HepG2 (cell line): ENCODE results near the gene TOR4A. TPM values are rescaled to one million over a fixed set of nuclear protein-coding genes. Genes with fewer than 3 reads are reported as not detected.

Source experiments
- DNMT1 ChIP-seq: sonication (generic); formaldehyde crosslinking; IDR thresholded peaks from 2 replicates; pipeline ENCODE4 v1.5.1; 2020; ENCODE audit warnings: mild to moderate bottlenecking, missing genetic modification reagents
- GMEB1 ChIP-seq: sonication (generic); formaldehyde crosslinking; IDR thresholded peaks from 2 replicates; pipeline ENCODE4 v1.5.1; 2020; ENCODE audit warnings: missing genetic modification reagents, mild to moderate bottlenecking, borderline replicate concordance
- IRF1 ChIP-seq: sonication (generic); formaldehyde crosslinking; IDR thresholded peaks from 2 replicates; pipeline ENCODE4 v1.4.0; 2020; ENCODE audit warnings: low read depth, mild to moderate bottlenecking, missing genetic modification reagents
- KLF9 ChIP-seq: IDR thresholded peaks from 2 replicates; pipeline ENCODE4 v1.6.1; 2016; ENCODE audit warnings: low read depth
- MED8 ChIP-seq: sonication (generic); formaldehyde crosslinking; IDR thresholded peaks from 2 replicates; pipeline ENCODE4 v1.8.1; 2023; ENCODE audit warnings: mild to moderate bottlenecking, missing genetic modification reagents; ENCODE audit not compliant: insufficient replicate concordance
- NONO ChIP-seq, 2 experiments: fragments of 450-650 bp in 1 of 2; sonication (generic) in 1 of 2; formaldehyde crosslinking in 1 of 2; IDR thresholded peaks in 1 of 2; conservative IDR thresholded peaks in 1 of 2; 2 replicates each; pipeline versions ENCODE4 v1.6.1 to v1.8.0; 2017 to 2022; ENCODE audit warnings: mild to moderate bottlenecking in 1 of 2, missing genetic modification reagents in 1 of 2, moderate library complexity in 1 of 2
- SNRNP70 ChIP-seq: fragments of 200-400 bp; formaldehyde crosslinking; IDR thresholded peaks from 2 replicates; pipeline ENCODE4 v1.6.1; 2017; ENCODE audit warnings: mild to moderate bottlenecking, low read depth, low read length, moderate library complexity
- ZBTB42 ChIP-seq: sonication (generic); formaldehyde crosslinking; IDR thresholded peaks from 2 replicates; pipeline ENCODE4 v1.5.0; 2020; ENCODE audit warnings: mild to moderate bottlenecking, missing genetic modification reagents
- ZNF136 ChIP-seq: sonication (generic); formaldehyde crosslinking; IDR thresholded peaks from 2 replicates; pipeline ENCODE4 v1.8.1; 2022; ENCODE audit warnings: low read depth, mild to moderate bottlenecking, moderate library complexity, missing genetic modification reagents
- ZNF407 ChIP-seq: sonication (generic); formaldehyde crosslinking; IDR thresholded peaks from one replicate; pipeline ENCODE4 v1.5.1; 2020; ENCODE audit warnings: mild to moderate bottlenecking, missing genetic modification reagents; ENCODE audit errors: not compliant biosample characterization
- ZNF775 ChIP-seq: sonication (generic); formaldehyde crosslinking; IDR thresholded peaks from 2 replicates; pipeline ENCODE4 v1.4.0; 2020; ENCODE audit warnings: missing genetic modification reagents, mild to moderate bottlenecking, moderate library complexity, borderline replicate concordance
- ZXDC ChIP-seq: sonication (generic); formaldehyde crosslinking; IDR thresholded peaks from 2 replicates; pipeline ENCODE4 v1.5.0; 2020; ENCODE audit warnings: mild to moderate bottlenecking, missing genetic modification reagents
- polyA plus RNA-seq, 8 experiments: library from polyadenylated mRNA; depleted of rRNA in 3 of 8; stranded (reverse) in 7 of 8; unstranded in 1 of 8; fragments of >200 nt; fragmentation: Illumina TruSeq in 4 of 8; extraction: Trizol in 4 of 8; gene quantifications; 2 replicates each; pipeline versions ENCODE4 v1.2.1 to v1.2.3, GENCODE V29; 2011 to 2016; ENCODE audit warnings: low read depth in 4 of 8, missing spikeins in 1 of 8, mixed read lengths in 1 of 8; ENCODE audit not compliant: insufficient read depth in 1 of 8
- total RNA-seq, 5 experiments: library from RNA; depleted of rRNA; stranded (reverse); fragments of >200 nt; fragmentation: Illumina TruSeq; extraction: Trizol; gene quantifications; 2 replicates each; pipeline ENCODE4 v1.2.3, GENCODE V29; 2016; ENCODE audit warnings: low read depth in 1 of 5

Gene TOR4A
- total and polyA plus RNA-seq, 2 of the 13 experiments (the other 11 are each of a cell fraction or from before 2014, with no cell fraction given) = 11.1 to 14.2 TPM

- TF ChIP-seq GMEB1 (CRISPR knock-in tag) (no peak), SNRNP70 (no peak), ZXDC (no peak), ZBTB42 (CRISPR knock-in tag) (no peak), ZNF407 (CRISPR knock-in tag) (no peak), IRF1 (CRISPR knock-in tag) (no peak), ZNF136 (CRISPR knock-in tag) (no peak), NONO (IDR thresholded peaks at IDR 0.05) (no peak), NONO (CRISPR knock-in tag; conservative IDR thresholded peaks at IDR 0.05) (peak; percentile 31; the same call in 1 of the 2 replicates), ZNF775 (CRISPR knock-in tag) (no peak), DNMT1 (CRISPR knock-in tag) (no peak), MED8 (CRISPR knock-in tag) (no peak), KLF9 (CRISPR knock-in tag) (no peak)
These were observed 23.6 kb upstream of the TOR4A start (continued) for GRCh38 chr9:137253717-137254623.
